ENCODE results near the gene SACM1L. TPM values are rescaled to one million over a fixed set of nuclear protein-coding genes. Genes with fewer than 3 reads are reported as not detected.

Gene SACM1L
- total and polyA plus RNA-seq, 2 of the 13 experiments (the other 11 are each of a cell fraction or from before 2014, with no cell fraction given) = 15.1 to 27.8 TPM

DNA sequence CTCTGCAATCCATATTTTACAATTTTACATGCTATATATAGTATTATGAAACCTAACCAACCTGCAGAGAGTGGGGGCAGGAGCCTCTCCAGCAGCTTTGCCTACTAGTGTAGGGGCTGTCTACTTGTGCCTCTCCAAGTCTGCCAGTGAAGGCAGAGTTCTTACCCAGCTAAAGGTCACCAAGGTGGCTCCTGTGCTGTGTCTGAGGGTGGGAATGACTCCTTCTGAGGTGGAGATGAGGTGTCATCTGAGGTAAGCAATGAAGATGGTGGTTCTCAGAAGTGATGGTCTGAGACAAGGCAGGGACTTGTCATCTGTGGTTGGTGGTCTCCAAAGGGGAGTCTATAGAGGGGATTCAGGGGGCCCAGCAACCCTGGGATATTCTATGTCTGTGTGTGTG, 47.5 kb downstream of the SACM1L start:
- intact Hi-C loops (cut with micrococcal nuclease; ENCODE audit: unreplicated experiment) = no loop called here
- Histone ChIP-seq H3K79me2 (ENCODE audit: insufficient read depth, low read length) (no peaks in the 10 kb centered on the region), H3K9ac (ENCODE audit: insufficient read depth, low read depth, low read length) (no peak overlapping the region), H3K4me3 (replicated peaks in 1 of 3; ENCODE audit: insufficient read depth in 1 of 3, low read depth in 2 of 3, low read length in 3 of 3) (no peak overlapping the region), H2AFZ (ENCODE audit: low read length) (no peak overlapping the region), H3K9me3 (ENCODE audit: low read length) (no peaks in the 10 kb centered on the region), H3K4me2 (ENCODE audit: low read depth, low read length) (no peak overlapping the region), H3K4me1 (ENCODE audit: insufficient read depth, low read length) (no peaks in the 10 kb centered on the region; the same call in 1 of the 2 replicates), H3K27me3 (ENCODE audit: control insufficient read depth in 1 of 2, insufficient read depth in 2 of 2, low read length in 2 of 2) (no peaks in the 10 kb centered on the region), H3K36me3 (replicated peaks in 1 of 2; ENCODE audit: control insufficient read depth in 1 of 2, insufficient read depth in 2 of 2, low read length in 2 of 2) (peaks cover 11 to 80% of the 10 kb centered on the region in 2 experiments), H4K20me1 (ENCODE audit: insufficient read depth, low read length) (no peaks in the 10 kb centered on the region), H3K27ac (ENCODE audit: extremely low read length, insufficient read depth, low read length) (no peak overlapping the region)
- FAIRE-seq (no peak), ATAC-seq (no peak), DNase-seq (ENCODE audit: low spot score) (no peak)
- no peak for TF ChIP-seq MEF2D (CRISPR knock-in tag; IDR thresholded peaks at IDR 0.05)
- TF ChIP-seq, protein P1, sequence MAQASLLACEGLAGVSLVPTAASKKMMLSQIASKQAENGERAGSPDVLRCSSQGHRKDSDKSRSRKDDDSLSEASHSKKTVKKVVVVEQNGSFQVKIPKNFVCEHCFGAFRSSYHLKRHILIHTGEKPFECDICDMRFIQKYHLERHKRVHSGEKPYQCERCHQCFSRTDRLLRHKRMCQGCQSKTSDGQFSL (CRISPR knock-in tag; IDR thresholded peaks at IDR 0.05) = no peak
- TF ChIP-seq, protein P2, sequence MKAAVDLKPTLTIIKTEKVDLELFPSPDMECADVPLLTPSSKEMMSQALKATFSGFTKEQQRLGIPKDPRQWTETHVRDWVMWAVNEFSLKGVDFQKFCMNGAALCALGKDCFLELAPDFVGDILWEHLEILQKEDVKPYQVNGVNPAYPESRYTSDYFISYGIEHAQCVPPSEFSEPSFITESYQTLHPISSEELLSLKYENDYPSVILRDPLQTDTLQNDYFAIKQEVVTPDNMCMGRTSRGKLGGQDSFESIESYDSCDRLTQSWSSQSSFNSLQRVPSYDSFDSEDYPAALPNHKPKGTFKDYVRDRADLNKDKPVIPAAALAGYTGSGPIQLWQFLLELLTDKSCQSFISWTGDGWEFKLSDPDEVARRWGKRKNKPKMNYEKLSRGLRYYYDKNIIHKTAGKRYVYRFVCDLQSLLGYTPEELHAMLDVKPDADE (CRISPR knock-in tag; IDR thresholded peaks at IDR 0.05) = no peak
- no peak for TF ChIP-seq HHEX (CRISPR knock-in tag; IDR thresholded peaks at IDR 0.05)
- no peak for TF ChIP-seq ARID2 (CRISPR knock-in tag; IDR thresholded peaks at IDR 0.05; ENCODE audit: borderline replicate concordance)
- no peak for TF ChIP-seq STAG1 (CRISPR knock-in tag; IDR thresholded peaks at IDR 0.05)
- TF ChIP-seq PHB2 (IDR thresholded peaks at IDR 0.05; ENCODE audit: partially characterized antibody) = no peak
- TF ChIP-seq SALL1 (CRISPR knock-in tag; IDR thresholded peaks at IDR 0.05) = no peak
- TF ChIP-seq SNAI1 (CRISPR knock-in tag; IDR thresholded peaks at IDR 0.05; ENCODE audit: borderline replicate concordance) = no peak
- TF ChIP-seq KDM5A (IDR thresholded peaks at IDR 0.05; ENCODE audit: borderline replicate concordance, low read length) = no peak
- TF ChIP-seq ZSCAN21 (CRISPR knock-in tag; IDR thresholded peaks at IDR 0.05; ENCODE audit: borderline replicate concordance) = no peak
- TF ChIP-seq ZFYVE20 (CRISPR knock-in tag; IDR thresholded peaks at IDR 0.05; ENCODE audit: borderline replicate concordance, low read depth) = no peak
- ChIA-PET CTCF (ENCODE audit: low intra/inter-chr PET ratio, low total read pairs) (no interaction called here), POLR2A (no interaction called here)
- in situ Hi-C loops (cut with HindIII; ENCODE audit: extremely low pct_ligation_motif_present, low pct_unique_long_range_greater_than_20kb) = no loop called here
- BruUV-seq (replicated peaks) = no TSS peak
